ENCODE data around the gene ACBD5. TPM values are rescaled to one million over a fixed set of nuclear protein-coding genes. Genes with fewer than 3 reads are reported as not detected.

The ACBD5 gene
- total and polyA plus RNA-seq, 4 donors, result 12.6 to 39.7 (median 17.1) TPM

GRCh38 chr10:27247006-27247405 lies 6.4 kb upstream of the ACBD5 start:
- Histone ChIP-seq H3K4me1 (ENCODE audit: control insufficient read depth in 4 of 4, insufficient read depth in 4 of 4, low read length in 3 of 4) (peaks cover 0 to 6% (median 5%) of the 10 kb centered on the region in 4 donors), H3K4me3 (ENCODE audit: low read depth in 1 of 3, low read length in 3 of 3) (no peak overlapping the region), H3K9me3 (ENCODE audit: control insufficient read depth in 4 of 4, low read length in 3 of 4) (no peaks in the 10 kb centered on the region), H3K27me3 (ENCODE audit: control insufficient read depth in 4 of 4, insufficient read depth in 4 of 4, low read length in 3 of 4) (no peaks in the 10 kb centered on the region), H3K27ac (ENCODE audit: low read depth in 1 of 2, low read length in 2 of 2) (no peak overlapping the region), H3K36me3 (ENCODE audit: control insufficient read depth in 4 of 4, insufficient read depth in 3 of 4, low read depth in 1 of 4, low read length in 3 of 4) (no peaks in the 10 kb centered on the region), H3K9ac (ENCODE audit: low read depth in 1 of 2, low read length in 2 of 2) (no peak overlapping the region)
- TF ChIP-seq RAD21 (IDR thresholded peaks at IDR 0.05), result no peak
- TF ChIP-seq HNF4A (conservative IDR thresholded peaks at IDR 0.05), result peak in 1 of 2 donors; percentile 20
- DNase-seq (ENCODE audit: low spot score), result no peak
- WGBS, result 66% methylated on average over 5 of the region's 5 CpGs

- WGBS, result 79% methylated on average over 11 of the region's 11 CpGs
- no peaks in the 10 kb centered on the region for H3K36me3 ChIP-seq (ENCODE audit: control insufficient read depth in 4 of 4, insufficient read depth in 3 of 4, low read depth in 1 of 4, low read length in 3 of 4)
- peaks cover 0 to 12% (median 9%) of the 10 kb centered on the region in 4 donors for H3K4me1 ChIP-seq (ENCODE audit: control insufficient read depth in 4 of 4, insufficient read depth in 4 of 4, low read length in 3 of 4)
- DNase-seq (ENCODE audit: low spot score), result no peak
- H3K9me3 ChIP-seq (ENCODE audit: control insufficient read depth in 4 of 4, low read length in 3 of 4), result no peaks in the 10 kb centered on the region
- no peak for TF ChIP-seq MAX (IDR thresholded peaks at IDR 0.05)
- no peak for TF ChIP-seq JUND (IDR thresholded peaks at IDR 0.05)
- no peak for TF ChIP-seq ATF3 (IDR thresholded peaks at IDR 0.05)
- no peak for TF ChIP-seq EGR1 (IDR thresholded peaks at IDR 0.05; ENCODE audit: low read depth in 2 of 2)
- TF ChIP-seq CTCF (IDR thresholded peaks at IDR 0.05; ENCODE audit: low read depth, low read length, missing input control), result no peak
- no peak for TF ChIP-seq FOXA2 (IDR thresholded peaks at IDR 0.05)
- TF ChIP-seq HNF4G (IDR thresholded peaks at IDR 0.05), result no peak
- TF ChIP-seq YY1 (IDR thresholded peaks at IDR 0.05), result no peak
- TF ChIP-seq FOXA1 (IDR thresholded peaks at IDR 0.05), result no peak
- no peak for TF ChIP-seq HNF4A (conservative IDR thresholded peaks at IDR 0.05)
- no peak for TF ChIP-seq RAD21 (IDR thresholded peaks at IDR 0.05)
- no peak for TF ChIP-seq SP1 (IDR thresholded peaks at IDR 0.05)
- TF ChIP-seq REST (IDR thresholded peaks at IDR 0.05), result no peak
- no peak for TF ChIP-seq GABPA (IDR thresholded peaks at IDR 0.05 in 1 of 2, conservative IDR thresholded peaks at IDR 0.05 in 1 of 2)
- no peak for TF ChIP-seq TAF1 (conservative IDR thresholded peaks at IDR 0.05)
- no peak for TF ChIP-seq RXRA (IDR thresholded peaks at IDR 0.05)
- TF ChIP-seq ZBTB33 (IDR thresholded peaks at IDR 0.05), result no peak
- no peak for TF ChIP-seq NR2F2 (IDR thresholded peaks at IDR 0.05)
- no peak overlapping the region for H3K4me3 ChIP-seq (ENCODE audit: low read depth in 1 of 3, low read length in 3 of 3)
- H3K9ac ChIP-seq (ENCODE audit: low read depth in 1 of 2, low read length in 2 of 2), result no peak overlapping the region
- H3K27ac ChIP-seq (ENCODE audit: low read depth in 1 of 2, low read length in 2 of 2), result no peak overlapping the region
- H3K27me3 ChIP-seq (ENCODE audit: control insufficient read depth in 4 of 4, insufficient read depth in 4 of 4, low read length in 3 of 4), result no peaks in the 10 kb centered on the region
Measured at GRCh38 chr10:27245836-27246235, 5.2 kb upstream of the ACBD5 start.

Measured in liver (tissue), 9 donors.